ENCODE measurements around the gene SLC3A2.
"Not testable (repeated sequence)": the region's sequence is repeated elsewhere in the genome, so short reads cannot be mapped to it uniquely, and the experiment has no call there.

The SLC3A2 gene

GRCh38 chr11:62933285-62933684, 52.6 kb downstream of the SLC3A2 start:
- no peak for DNase-seq

DNA sequence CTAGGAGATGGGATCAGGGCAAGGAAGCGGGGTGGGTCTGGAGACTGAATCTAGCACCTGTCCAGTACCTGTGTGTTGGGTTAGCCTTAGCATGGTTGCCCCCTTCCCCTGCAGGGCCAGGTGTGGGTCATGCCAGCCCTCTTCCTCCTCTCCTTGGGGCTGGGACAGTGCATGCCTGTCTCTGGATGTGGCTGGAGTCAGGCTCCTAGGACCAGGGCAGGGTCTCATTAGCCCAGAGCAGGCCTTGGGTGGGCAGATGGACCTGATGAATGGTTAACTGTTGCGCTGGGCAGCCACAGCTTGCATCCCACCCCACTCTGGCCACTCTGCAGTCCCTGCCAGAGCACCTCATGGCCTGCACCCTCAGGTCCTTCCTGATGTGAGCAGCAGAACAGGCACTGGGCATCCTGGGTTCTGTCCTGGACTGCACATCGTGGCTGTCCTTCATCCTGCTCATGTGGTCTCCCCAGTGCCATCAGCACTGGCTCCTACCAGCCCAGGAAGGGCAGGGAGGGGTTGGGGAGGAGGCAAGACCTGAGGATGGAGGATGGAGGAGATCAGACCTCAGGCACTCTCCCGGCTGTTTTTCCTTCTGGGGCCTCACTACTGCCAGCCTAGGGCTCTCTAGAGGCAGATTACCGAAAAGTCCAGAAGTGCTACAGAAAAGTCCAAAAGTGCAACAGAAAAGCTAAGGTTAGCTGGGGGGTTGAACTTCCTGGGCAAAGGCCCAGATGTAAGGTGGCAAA, 53.2 kb downstream of the SLC3A2 start:
- DNase-seq: no peak

- DNase-seq: no peak
Measured at GRCh38 chr11:62934496-62934785, 53.7 kb downstream of the SLC3A2 start.

DNA sequence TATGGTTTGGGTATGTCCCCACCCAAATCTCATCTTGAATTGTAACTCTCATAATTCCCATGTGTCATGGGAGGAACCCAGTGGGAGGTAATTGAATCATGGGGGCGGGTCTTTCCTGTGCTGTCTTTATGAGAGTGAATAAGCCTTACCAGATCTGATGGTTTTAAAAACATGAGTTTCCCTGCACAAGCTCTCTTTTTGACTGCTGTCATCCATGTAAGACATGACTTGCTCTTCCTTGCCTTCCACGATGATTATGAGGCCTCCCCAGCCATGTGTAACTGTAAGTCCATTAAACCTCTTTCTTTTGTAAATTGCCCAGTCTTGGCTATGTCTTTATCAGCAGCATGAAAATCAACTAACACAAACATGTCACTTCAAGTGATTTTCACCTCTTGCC, 56.8 kb downstream of the SLC3A2 start:
- not testable (repeated sequence) for DNase-seq

Data from NCI-H82 (cell line).